ENCODE results near the gene APLF.

The APLF gene

DNA sequence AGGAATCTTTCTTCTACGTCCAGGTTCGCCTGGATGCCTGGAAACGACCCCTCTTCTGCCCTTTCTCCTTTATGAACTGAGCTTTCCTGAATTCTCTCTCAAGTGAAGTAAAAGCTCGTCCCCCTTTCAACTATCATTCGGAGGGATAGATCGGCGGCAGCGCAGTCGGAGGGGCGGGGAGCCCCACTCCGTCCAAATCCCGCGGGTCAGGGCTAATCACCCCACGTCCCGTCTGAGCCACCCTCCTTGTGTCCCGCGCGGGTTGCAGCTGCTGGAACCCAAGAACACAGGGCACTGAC, 658 bp upstream of the APLF start:
- Histone ChIP-seq H2BK5ac (ENCODE audit: low read depth, low read length, poor library complexity) (peak overlapping the region; percentile 92), H3K14ac (ENCODE audit: low read length) (peak overlapping the region; percentile 96), H3K4me1 (ENCODE audit: control insufficient read depth in 1 of 2, insufficient read depth in 2 of 2, low read length in 2 of 2) (no peaks in the 10 kb centered on the region), H3K36me3 (ENCODE audit: control insufficient read depth in 1 of 2, insufficient read depth in 2 of 2, low read length in 2 of 2) (no peaks in the 10 kb centered on the region), H4K12ac (ENCODE audit: low read depth, low read length) (peak overlapping the region; percentile 89), H4K8ac (ENCODE audit: low read depth, low read length) (peak overlapping the region; percentile 98), H3K4me2 (ENCODE audit: low read length) (peak overlapping the region; percentile 77), H3K4me3 (ENCODE audit: low read depth, low read length) (peak overlapping the region; percentile 98), H3K9me3 (ENCODE audit: insufficient read depth, low read depth, low read length) (no peaks in the 10 kb centered on the region), H3K27ac (ENCODE audit: low read depth, low read length) (peak overlapping the region; percentile 40), H2AK5ac (ENCODE audit: low read length) (no peak overlapping the region), H2BK120ac (ENCODE audit: insufficient read depth, low read length, poor library complexity) (peak overlapping the region; percentile 93), H3K79me1 (ENCODE audit: low read length) (peaks cover 8% of the 10 kb centered on the region), H3K79me2 (ENCODE audit: control insufficient read depth, insufficient read depth, low read length, poor library complexity) (peaks cover 8% of the 10 kb centered on the region), H4K91ac (ENCODE audit: low read depth, low read length) (peak overlapping the region; percentile 73), H3K23ac (ENCODE audit: low read length) (no peak overlapping the region), H3K4ac (ENCODE audit: low read depth, low read length) (peak overlapping the region; percentile 92), H3K9ac (ENCODE audit: low read length) (peak overlapping the region; percentile 77), H2AFZ (ENCODE audit: insufficient read depth, low read length, poor library complexity) (peak overlapping the region; percentile 95), H3K27me3 (ENCODE audit: insufficient read depth, low read length) (no peaks in the 10 kb centered on the region), H3K18ac (ENCODE audit: low read length) (peak overlapping the region; percentile 97), H2BK12ac (ENCODE audit: low read length) (no peak overlapping the region)
- WGBS (ENCODE audit: extremely low coverage, insufficient coverage, insufficient read length) = no CpG with 5 or more reads among the region's 18 CpGs
- no peak for DNase-seq

DNA sequence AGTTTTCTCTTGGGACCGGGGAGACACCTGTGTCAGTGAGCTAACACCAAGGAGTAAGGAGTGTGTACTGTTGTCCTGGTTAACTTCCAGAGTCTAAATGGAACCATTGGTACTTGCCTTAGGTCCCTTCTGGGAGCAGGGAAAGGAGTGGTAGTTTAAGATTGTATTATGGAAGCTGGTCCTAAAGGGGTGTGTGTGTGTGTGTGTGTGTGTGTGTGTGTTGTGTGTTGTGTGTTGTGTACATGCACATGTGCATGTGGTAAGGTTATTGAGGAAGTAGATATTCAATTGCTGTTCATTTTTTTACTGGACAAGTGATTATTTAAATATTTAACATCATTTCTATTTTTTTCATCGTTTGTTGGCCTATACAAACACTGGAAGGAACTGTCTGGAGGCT, 1.4 kb downstream of the APLF start:
- Histone ChIP-seq H3K9me3 (ENCODE audit: insufficient read depth, low read depth, low read length) (no peaks in the 10 kb centered on the region), H3K18ac (ENCODE audit: low read length) (no peak overlapping the region), H3K79me2 (ENCODE audit: control insufficient read depth, insufficient read depth, low read length, poor library complexity) (peaks cover 8% of the 10 kb centered on the region), H3K4me1 (ENCODE audit: control insufficient read depth in 1 of 2, insufficient read depth in 2 of 2, low read length in 2 of 2) (no peaks in the 10 kb centered on the region), H2AK5ac (ENCODE audit: low read length) (no peak overlapping the region), H2BK120ac (ENCODE audit: insufficient read depth, low read length, poor library complexity) (no peak overlapping the region), H3K14ac (ENCODE audit: low read length) (no peak overlapping the region), H3K36me3 (ENCODE audit: control insufficient read depth in 1 of 2, insufficient read depth in 2 of 2, low read length in 2 of 2) (no peaks in the 10 kb centered on the region), H3K79me1 (ENCODE audit: low read length) (peaks cover 8% of the 10 kb centered on the region), H3K4me2 (ENCODE audit: low read length) (no peak overlapping the region), H4K91ac (ENCODE audit: low read depth, low read length) (no peak overlapping the region), H4K8ac (ENCODE audit: low read depth, low read length) (no peak overlapping the region), H2BK12ac (ENCODE audit: low read length) (no peak overlapping the region), H3K4ac (ENCODE audit: low read depth, low read length) (no peak overlapping the region), H3K23ac (ENCODE audit: low read length) (no peak overlapping the region), H3K27ac (ENCODE audit: low read depth, low read length) (no peak overlapping the region), H2AFZ (ENCODE audit: insufficient read depth, low read length, poor library complexity) (no peak overlapping the region), H3K27me3 (ENCODE audit: insufficient read depth, low read length) (no peaks in the 10 kb centered on the region), H3K4me3 (ENCODE audit: low read depth, low read length) (no peak overlapping the region), H4K12ac (ENCODE audit: low read depth, low read length) (no peak overlapping the region), H3K9ac (ENCODE audit: low read length) (no peak overlapping the region), H2BK5ac (ENCODE audit: low read depth, low read length, poor library complexity) (no peak overlapping the region)
- DNase-seq = no peak
- no CpG with 5 or more reads among the region's 2 CpGs for WGBS (ENCODE audit: extremely low coverage, insufficient coverage, insufficient read length)

DNA sequence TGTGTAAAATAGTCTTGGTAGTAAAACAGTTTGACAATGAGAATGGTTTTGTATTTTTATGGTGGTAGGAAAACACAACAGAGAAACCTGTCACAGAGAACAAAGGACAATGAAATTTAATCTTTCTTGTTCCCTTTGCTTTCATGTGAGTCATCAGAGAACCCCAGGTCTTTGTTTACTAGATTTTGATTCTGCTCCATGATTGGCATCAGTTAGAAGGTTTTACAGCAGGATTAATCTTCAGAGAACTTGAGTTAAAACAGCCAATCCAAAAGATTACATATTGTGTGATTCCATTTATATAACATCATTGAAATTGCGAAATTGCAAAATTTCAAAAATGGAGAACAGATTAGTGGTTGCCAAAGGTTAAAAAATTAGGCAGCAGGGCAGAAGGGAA, 2.5 kb downstream of the APLF start:
- Histone ChIP-seq H3K9me3 (ENCODE audit: insufficient read depth, low read depth, low read length) (no peaks in the 10 kb centered on the region), H3K79me1 (ENCODE audit: low read length) (peaks cover 8% of the 10 kb centered on the region), H2AFZ (ENCODE audit: insufficient read depth, low read length, poor library complexity) (no peak overlapping the region), H3K18ac (ENCODE audit: low read length) (no peak overlapping the region), H2BK5ac (ENCODE audit: low read depth, low read length, poor library complexity) (no peak overlapping the region), H2BK12ac (ENCODE audit: low read length) (no peak overlapping the region), H4K12ac (ENCODE audit: low read depth, low read length) (no peak overlapping the region), H3K9ac (ENCODE audit: low read length) (no peak overlapping the region), H3K4me3 (ENCODE audit: low read depth, low read length) (no peak overlapping the region), H2AK5ac (ENCODE audit: low read length) (no peak overlapping the region), H3K4me2 (ENCODE audit: low read length) (no peak overlapping the region), H3K4ac (ENCODE audit: low read depth, low read length) (no peak overlapping the region), H2BK120ac (ENCODE audit: insufficient read depth, low read length, poor library complexity) (no peak overlapping the region), H3K79me2 (ENCODE audit: control insufficient read depth, insufficient read depth, low read length, poor library complexity) (peaks cover 8% of the 10 kb centered on the region), H4K91ac (ENCODE audit: low read depth, low read length) (no peak overlapping the region), H3K14ac (ENCODE audit: low read length) (no peak overlapping the region), H4K8ac (ENCODE audit: low read depth, low read length) (no peak overlapping the region), H3K27ac (ENCODE audit: low read depth, low read length) (no peak overlapping the region), H3K23ac (ENCODE audit: low read length) (no peak overlapping the region), H3K27me3 (ENCODE audit: insufficient read depth, low read length) (no peaks in the 10 kb centered on the region), H3K36me3 (ENCODE audit: control insufficient read depth in 1 of 2, insufficient read depth in 2 of 2, low read length in 2 of 2) (no peaks in the 10 kb centered on the region), H3K4me1 (ENCODE audit: control insufficient read depth in 1 of 2, insufficient read depth in 2 of 2, low read length in 2 of 2) (no peaks in the 10 kb centered on the region)
- WGBS (ENCODE audit: extremely low coverage, insufficient coverage, insufficient read length) = no CpG with 5 or more reads among the region's 1 CpG
- DNase-seq = peak in 1 of 2 donors; percentile 25

DNA sequence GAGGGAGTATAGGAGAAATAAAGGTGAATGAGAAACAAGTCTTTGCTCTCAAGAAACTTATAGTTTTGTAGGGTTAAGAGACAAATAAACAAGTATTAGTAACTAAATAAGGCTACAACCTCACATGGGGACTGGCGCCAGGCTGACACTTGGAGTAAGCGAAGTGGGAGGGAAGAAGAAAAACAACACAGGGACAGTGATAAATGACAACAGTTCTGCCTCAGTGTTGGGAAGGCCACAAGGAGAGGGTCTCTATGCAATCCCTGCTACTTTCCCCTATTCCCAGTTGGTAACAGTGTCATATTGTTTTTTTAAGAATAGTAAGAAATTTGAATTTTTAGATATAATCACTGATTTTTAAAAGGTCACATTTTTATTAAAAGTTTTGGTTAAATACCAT, 4.0 kb downstream of the APLF start:
- DNase-seq = no peak
- no peak overlapping the region for H3K14ac ChIP-seq (ENCODE audit: low read length)
- no peaks in the 10 kb centered on the region for H3K36me3 ChIP-seq (ENCODE audit: control insufficient read depth in 1 of 2, insufficient read depth in 2 of 2, low read length in 2 of 2)
- H3K23ac ChIP-seq (ENCODE audit: low read length) = no peak overlapping the region
- no peak overlapping the region for H2AK5ac ChIP-seq (ENCODE audit: low read length)
- H3K4me3 ChIP-seq (ENCODE audit: low read depth, low read length) = no peak overlapping the region
- no CpG with 5 or more reads among the region's 2 CpGs for WGBS (ENCODE audit: extremely low coverage, insufficient coverage, insufficient read length)
- H3K27ac ChIP-seq (ENCODE audit: low read depth, low read length) = no peak overlapping the region
- H3K4ac ChIP-seq (ENCODE audit: low read depth, low read length) = no peak overlapping the region
- peaks cover 8% of the 10 kb centered on the region for H3K79me1 ChIP-seq (ENCODE audit: low read length)
- H2BK12ac ChIP-seq (ENCODE audit: low read length) = no peak overlapping the region
- no peak overlapping the region for H3K9ac ChIP-seq (ENCODE audit: low read length)
- H2BK5ac ChIP-seq (ENCODE audit: low read depth, low read length, poor library complexity) = no peak overlapping the region
- H3K18ac ChIP-seq (ENCODE audit: low read length) = no peak overlapping the region
- no peak overlapping the region for H4K91ac ChIP-seq (ENCODE audit: low read depth, low read length)
- no peak overlapping the region for H4K8ac ChIP-seq (ENCODE audit: low read depth, low read length)
- H3K4me1 ChIP-seq (ENCODE audit: control insufficient read depth in 1 of 2, insufficient read depth in 2 of 2, low read length in 2 of 2) = no peaks in the 10 kb centered on the region
- no peaks in the 10 kb centered on the region for H3K9me3 ChIP-seq (ENCODE audit: insufficient read depth, low read depth, low read length)
- no peaks in the 10 kb centered on the region for H3K27me3 ChIP-seq (ENCODE audit: insufficient read depth, low read length)
- H4K12ac ChIP-seq (ENCODE audit: low read depth, low read length) = no peak overlapping the region
- H2AFZ ChIP-seq (ENCODE audit: insufficient read depth, low read length, poor library complexity) = no peak overlapping the region
- no peak overlapping the region for H3K4me2 ChIP-seq (ENCODE audit: low read length)
- no peak overlapping the region for H2BK120ac ChIP-seq (ENCODE audit: insufficient read depth, low read length, poor library complexity)
- peaks cover 8% of the 10 kb centered on the region for H3K79me2 ChIP-seq (ENCODE audit: control insufficient read depth, insufficient read depth, low read length, poor library complexity)

Measured in trophoblast cell (in vitro differentiated cells and primary cell).